SK-N-SH (cell line): ENCODE results near the gene CENPU. TPM values are rescaled to one million over a fixed set of nuclear protein-coding genes. Genes with fewer than 3 reads are reported as not detected.

Source experiments
- CTCF ChIA-PET: fragments of 300-600, 350-600 bp; formaldehyde crosslinking; extraction: SDS; loops from one replicate; lab custom pipeline; 2021; lab: Yijun Ruan, JAX
- POLR2A ChIA-PET: fragments of 350-600 bp; sonication (Branson Sonifier 250); formaldehyde crosslinking; extraction: SDS; loops from one replicate; lab custom pipeline; 2020; ENCODE audit warnings: antibody characterized with exemption, inconsistent platforms; lab: Yijun Ruan, JAX
- DNase-seq: peaks from one replicate; pipeline ENCODE4 v3.0.0; 2012
- H2AFZ ChIP-seq: fragments of 200-600 bp; sonication (generic); 2 replicates; pipeline ENCODE4 v1.8.1; 2016; ENCODE audit warnings: antibody characterized with exemption, mild to moderate bottlenecking, low read depth
- H3F3A ChIP-seq: fragments of 200-600 bp; sonication (generic); replicated peaks from 2 replicates; pipeline ENCODE3; 2016; ENCODE audit warnings: antibody characterized with exemption, mild to moderate bottlenecking; ENCODE audit not compliant: insufficient read depth
- H3K27ac ChIP-seq, 2 experiments: fragments of 200-500 bp in 1 of 2; fragments of 200-600 bp in 1 of 2; sonication (Bioruptor generic) in 1 of 2; sonication (generic), shearing (Covaris generic) in 1 of 2; 2 replicates each; pipeline versions ENCODE4 v1.5.1 to v1.6.1; 2014 to 2016; ENCODE audit warnings: low read depth in 2 of 2, inconsistent platforms in 1 of 2, low read length in 1 of 2, mild to moderate bottlenecking in 1 of 2, mixed read lengths in 1 of 2
- H3K27me3 ChIP-seq: fragments of 200-600 bp; sonication (generic), shearing (Covaris generic); 2 replicates; pipeline ENCODE4 v1.6.1; 2016; ENCODE audit warnings: mixed run types; ENCODE audit not compliant: insufficient read depth
- H3K36me3 ChIP-seq, 2 experiments: fragments of 200-500 bp in 1 of 2; fragments of 200-600 bp in 1 of 2; sonication (Bioruptor generic) in 1 of 2; sonication (generic) in 1 of 2; replicated peaks in 1 of 2; 2 replicates each; pipeline versions ENCODE3 to v1.5.1; 2014 to 2016; ENCODE audit warnings: low read length in 1 of 2, mild to moderate bottlenecking in 1 of 2; ENCODE audit not compliant: insufficient read depth in 2 of 2, control insufficient read depth in 1 of 2
- H3K4me1 ChIP-seq, 2 experiments: fragments of 200-500 bp in 1 of 2; fragments of 200-600 bp in 1 of 2; sonication (Bioruptor generic) in 1 of 2; sonication (generic), shearing (Covaris generic) in 1 of 2; 2 replicates each; pipeline versions ENCODE4 v1.5.1 to v1.6.1; 2014 to 2016; ENCODE audit warnings: low read depth in 1 of 2, low read length in 1 of 2, mixed run types in 1 of 2; ENCODE audit not compliant: insufficient read depth in 2 of 2, control insufficient read depth in 1 of 2
- H3K4me2 ChIP-seq: fragments of 200-600 bp; sonication (generic), shearing (Covaris generic); 2 replicates; pipeline ENCODE4 v1.6.1; 2017; ENCODE audit warnings: mixed run types
- H3K4me3 ChIP-seq, 2 experiments: fragments of 200-500 bp in 1 of 2; fragments of 200-600 bp in 1 of 2; sonication (Bioruptor generic) in 1 of 2; sonication (generic), shearing (Covaris generic) in 1 of 2; 2 replicates each; pipeline versions ENCODE4 v1.5.1 to v1.8.1; 2014 to 2016; ENCODE audit warnings: low read depth in 2 of 2, inconsistent platforms in 1 of 2, low read length in 1 of 2, mild to moderate bottlenecking in 1 of 2, mixed read lengths in 1 of 2, moderate library complexity in 1 of 2
- H3K79me2 ChIP-seq: fragments of 200-600 bp; sonication (generic); 2 replicates; pipeline ENCODE4 v1.8.1; 2017; ENCODE audit warnings: mild to moderate bottlenecking; ENCODE audit not compliant: insufficient read depth
- H3K9ac ChIP-seq: fragments of 200-600 bp; sonication (generic); 2 replicates; pipeline ENCODE4 v1.6.1; 2017; ENCODE audit warnings: mixed run types
- H3K9me2 ChIP-seq: fragments of 200-600 bp; sonication (generic); 2 replicates; pipeline ENCODE4 v1.6.1; 2017; ENCODE audit warnings: mixed run types
- H3K9me3 ChIP-seq: fragments of 200-600 bp; sonication (generic); 2 replicates; pipeline ENCODE4 v1.6.1; 2017; ENCODE audit warnings: mixed run types, mild to moderate bottlenecking, moderate library complexity
- H4K20me1 ChIP-seq: fragments of 200-600 bp; sonication (generic); 2 replicates; pipeline ENCODE4 v1.6.1; 2017; ENCODE audit warnings: mild to moderate bottlenecking, mixed run types; ENCODE audit not compliant: insufficient read depth
- CHD2 ChIP-seq: fragments of 150-350 bp; IDR thresholded peaks from 2 replicates; pipeline ENCODE4 v1.6.1; 2018; ENCODE audit warnings: low read length; ENCODE audit not compliant: partially characterized antibody
- CTCF ChIP-seq: fragments of 200-600 bp; sonication (generic); IDR thresholded peaks from 2 replicates; pipeline ENCODE4 v1.6.1; 2017; ENCODE audit warnings: antibody characterized with exemption, mild to moderate bottlenecking, moderate library complexity
- FOSL2 ChIP-seq: IDR thresholded peaks from 2 replicates; pipeline ENCODE4 v1.4.0; 2012; ENCODE audit warnings: low read depth, mild to moderate bottlenecking, moderate library complexity, borderline replicate concordance
- FOXJ3 ChIP-seq: sonication (generic); formaldehyde crosslinking; IDR thresholded peaks from 2 replicates; pipeline ENCODE4 v1.5.1; 2020; ENCODE audit warnings: mild to moderate bottlenecking, missing genetic modification reagents
- GATA2 ChIP-seq: sonication (generic); formaldehyde crosslinking; IDR thresholded peaks from 2 replicates; pipeline ENCODE4 v1.5.0; 2020; ENCODE audit warnings: mild to moderate bottlenecking, missing genetic modification reagents
- MAX ChIP-seq: IDR thresholded peaks from 2 replicates; pipeline ENCODE4 v1.4.0; 2012; ENCODE audit warnings: low read depth
- MXI1 ChIP-seq: IDR thresholded peaks from 2 replicates; pipeline ENCODE4 v1.6.1; 2012; ENCODE audit warnings: mild to moderate bottlenecking, low read depth, low read length, improper control_type of control experiment
- NFIC ChIP-seq: IDR thresholded peaks from 2 replicates; pipeline ENCODE4 v1.4.0; 2012; ENCODE audit warnings: borderline replicate concordance
- NRF1 ChIP-seq: IDR thresholded peaks from 2 replicates; pipeline ENCODE4 v1.6.1; 2012; ENCODE audit warnings: low read depth, mild to moderate bottlenecking, low read length
- PBX3 ChIP-seq: IDR thresholded peaks from 2 replicates; pipeline ENCODE4; 2012
- POLR2AphosphoS5 ChIP-seq: IDR thresholded peaks from 2 replicates; pipeline ENCODE4 v1.6.1; 2012; ENCODE audit warnings: low read depth, low read length
- RFX5 ChIP-seq: IDR thresholded peaks from 2 replicates; pipeline ENCODE4 v1.6.1; 2012; ENCODE audit warnings: mild to moderate bottlenecking, improper control_type of control experiment, low read length
- RXRA ChIP-seq: IDR thresholded peaks from 2 replicates; pipeline ENCODE4 v1.4.0; 2012; ENCODE audit warnings: low read depth, mild to moderate bottlenecking, borderline replicate concordance
- SIN3A ChIP-seq: IDR thresholded peaks from 2 replicates; pipeline ENCODE4 v1.6.1; 2012; ENCODE audit warnings: low read depth, mild to moderate bottlenecking, low read length, moderate library complexity, borderline replicate concordance
- TAF1 ChIP-seq: IDR thresholded peaks from 2 replicates; pipeline ENCODE4 v1.6.1; 2012; ENCODE audit warnings: low read depth, mild to moderate bottlenecking, low read length, moderate library complexity, borderline replicate concordance
- TCF12 ChIP-seq: IDR thresholded peaks from 2 replicates; pipeline ENCODE4 v1.4.0; 2012
- TEAD4 ChIP-seq: IDR thresholded peaks from 2 replicates; pipeline ENCODE4 v1.4.0; 2012; ENCODE audit warnings: mild to moderate bottlenecking, borderline replicate concordance; ENCODE audit not compliant: insufficient read depth
- YY1 ChIP-seq: IDR thresholded peaks from 2 replicates; pipeline ENCODE4 v1.4.0; 2012; ENCODE audit warnings: low read depth, mild to moderate bottlenecking
- ZBTB33 ChIP-seq: IDR thresholded peaks from 2 replicates; pipeline ENCODE4 v1.4.0; 2012; ENCODE audit warnings: low read depth, borderline replicate concordance
- WGBS: methylation state at CpG from one replicate; pipeline ENCODE4 v1.1.6; 2017; ENCODE audit warnings: low lambda C conversion rate; 5-methylcytosine and 5-hydroxymethylcytosine counted together
- polyA plus RNA-seq, 3 experiments: library from polyadenylated mRNA; depleted of rRNA; stranded (reverse); fragments of >200 nt; gene quantifications; 2 replicates each; pipeline ENCODE4 v1.2.3, GENCODE V29; 2012

CENPU gene
- polyA plus RNA-seq, 1 of the 3 experiments (the other 2 are of a cell fraction): 8.7 TPM

GRCh38 chr4:184675018-184675417 lies 58.9 kb downstream of the CENPU start:
- TF ChIP-seq YY1 (no peak), NRF1 (no peak), PBX3 (no peak), ZBTB33 (no peak), FOXJ3 (CRISPR knock-in tag) (no peak), FOSL2 (no peak), MXI1 (no peak), MAX (no peak), GATA2 (CRISPR knock-in tag) (no peak), TCF12 (no peak), CTCF (no peak), POLR2AphosphoS5 (no peak), RXRA (no peak), SIN3A (no peak), RFX5 (no peak), TAF1 (no peak), NFIC (no peak), TEAD4 (no peak), CHD2 (no peak)
- TF ChIP-seq, all 33 proteins: peak for 0
- Histone ChIP-seq H3K4me2 (no peak overlapping the region), H3K4me1 (no peaks in the 10 kb centered on the region), H3K79me2 (no peaks in the 10 kb centered on the region), H3K9me2 (no peaks in the 10 kb centered on the region), H3K27me3 (no peaks in the 10 kb centered on the region), H2AFZ (no peak overlapping the region), H3K9me3 (no peaks in the 10 kb centered on the region), H4K20me1 (no peaks in the 10 kb centered on the region), H3K4me3 (no peak overlapping the region), H3K27ac (no peak overlapping the region), H3K9ac (no peak overlapping the region), H3F3A (no peaks in the 10 kb centered on the region), H3K36me3 (peaks cover 6 to 16% of the 10 kb centered on the region in 2 experiments)
- no peak for DNase-seq
- WGBS: 90% methylated on average over 5 of the region's 5 CpGs
- CTCF ChIA-PET: no interaction called here
- POLR2A ChIA-PET: no interaction called here
